PFSK-1 (cell line): Measurements from ENCODE around the gene LRRC4B.

Source experiments
- FOXP2 ChIP-seq: optimal IDR thresholded peaks from 2 replicates; pipeline ENCODE3; 2011; ENCODE audit warnings: borderline replicate concordance, control low read depth, inconsistent platforms; ENCODE audit not compliant: insufficient read depth; ENCODE audit errors: extremely low read length, extremely low read depth
- POLR2AphosphoS5 ChIP-seq: IDR thresholded peaks from 2 replicates; pipeline ENCODE4 v1.6.1; 2012; ENCODE audit warnings: low read depth, mild to moderate bottlenecking, control low read depth, low read length, moderate library complexity
- REST ChIP-seq, 2 experiments: IDR thresholded peaks; 2 replicates each; pipeline versions ENCODE4 v1.6.1 to v1.8.0; 2011 to 2012; ENCODE audit warnings: low read depth in 2 of 2, low read length in 2 of 2, control low read depth in 1 of 2, inconsistent platforms in 1 of 2, mild to moderate bottlenecking in 1 of 2, moderate library complexity in 1 of 2; ENCODE audit not compliant: insufficient read depth in 1 of 2
- SIN3A ChIP-seq: IDR thresholded peaks from 2 replicates; pipeline ENCODE4 v1.6.1; 2012; ENCODE audit warnings: mild to moderate bottlenecking, low read length, moderate library complexity, borderline replicate concordance; ENCODE audit not compliant: insufficient read depth
- TAF1 ChIP-seq: IDR thresholded peaks from 2 replicates; pipeline ENCODE4 v1.6.1; 2012; ENCODE audit warnings: low read length, control low read depth, borderline replicate concordance; ENCODE audit not compliant: insufficient read depth

Gene LRRC4B

GRCh38 chr19:50488389-50489194 lies 79.6 kb downstream of the LRRC4B start:
- TF ChIP-seq FOXP2, result no peak
- no peak for TF ChIP-seq REST (IDR thresholded peaks at IDR 0.05; ENCODE audit: insufficient read depth in 1 of 2, low read depth in 2 of 2, low read length in 2 of 2)
- TF ChIP-seq POLR2AphosphoS5, result no peak
- TF ChIP-seq SIN3A, result no peak
- no peak for TF ChIP-seq TAF1

- TF ChIP-seq FOXP2, result no peak
Measured at GRCh38 chr19:50486823-50487515, 81.3 kb downstream of the LRRC4B start.

GRCh38 chr19:50485284-50485955 lies 82.8 kb downstream of the LRRC4B start:
- TF ChIP-seq TAF1 (no peak), SIN3A (no peak), POLR2AphosphoS5 (no peak), FOXP2 (no peak), REST (IDR thresholded peaks at IDR 0.05; ENCODE audit: insufficient read depth in 1 of 2, low read depth in 2 of 2, low read length in 2 of 2) (no peak)

GRCh38 chr19:50482916-50483315 lies 85.3 kb downstream of the LRRC4B start:
- no peak for TF ChIP-seq TAF1
- TF ChIP-seq SIN3A, result no peak
- TF ChIP-seq REST (IDR thresholded peaks at IDR 0.05; ENCODE audit: insufficient read depth in 1 of 2, low read depth in 2 of 2, low read length in 2 of 2), result no peak

GRCh38 chr19:50482271-50482855 lies 85.9 kb downstream of the LRRC4B start:
- no peak for TF ChIP-seq REST (IDR thresholded peaks at IDR 0.05; ENCODE audit: insufficient read depth in 1 of 2, low read depth in 2 of 2, low read length in 2 of 2)
- no peak for TF ChIP-seq SIN3A
